ENCODE results near the gene BTBD2.
"Not testable (repeated sequence)": the region's sequence is repeated elsewhere in the genome, so short reads cannot be mapped to it uniquely, and the experiment has no call there.

Gene BTBD2

DNA sequence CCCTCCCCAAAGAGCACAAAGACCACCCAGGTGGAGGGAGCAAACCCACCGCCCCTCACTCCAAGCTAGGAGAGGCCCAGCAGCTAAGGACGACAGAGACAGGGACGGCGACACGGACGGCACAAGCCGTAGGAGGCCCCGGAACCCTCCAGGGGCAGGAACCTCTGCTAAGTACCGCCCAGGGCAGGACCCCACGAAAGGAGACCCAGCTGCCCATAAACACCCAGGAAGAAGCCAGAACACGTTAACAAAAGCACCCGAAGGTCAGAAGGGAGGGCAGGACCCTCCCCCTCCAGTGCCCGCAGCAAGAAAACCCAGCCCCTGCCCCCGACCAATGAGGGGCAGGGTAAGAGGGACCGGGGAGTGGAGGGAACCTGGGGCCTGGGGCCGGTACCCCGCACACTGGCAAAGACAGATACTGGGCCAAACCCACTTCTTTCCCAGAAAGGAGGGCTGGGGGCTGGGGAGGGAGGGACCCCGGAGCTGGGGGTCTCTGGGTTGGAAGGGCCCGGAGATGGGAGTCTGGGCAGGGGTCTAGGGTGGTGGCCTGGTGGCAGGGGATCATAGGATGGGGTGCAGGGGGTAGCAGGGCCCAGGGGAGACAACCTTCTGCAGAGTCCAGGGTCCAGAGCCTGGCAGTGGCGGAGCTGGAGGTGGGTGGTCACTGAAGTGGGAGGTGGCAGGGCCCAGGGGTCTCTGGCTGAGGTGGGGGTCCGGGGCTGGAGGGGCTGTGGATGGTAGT, 2.4 kb downstream of the BTBD2 start:
- DNase-seq, result no peak

DNA sequence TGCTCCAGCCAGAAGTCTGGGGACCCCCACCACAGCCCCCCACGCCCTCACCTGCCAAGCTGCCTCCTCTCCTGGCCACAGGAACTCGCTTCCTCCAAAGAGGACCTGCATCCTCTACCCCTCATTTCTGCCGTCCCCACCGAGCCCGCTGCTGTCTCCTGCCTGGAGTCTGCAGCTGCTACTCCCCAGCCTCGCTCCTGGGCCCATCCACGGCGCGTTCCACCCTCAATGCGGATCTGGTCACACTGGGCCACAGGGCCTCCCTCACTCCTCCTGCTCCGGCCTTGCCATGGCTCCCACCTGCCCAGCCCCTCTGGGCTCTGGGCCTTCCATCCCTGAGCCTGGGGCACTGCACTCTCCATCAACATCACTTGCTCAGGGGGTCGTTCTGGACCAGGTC, 4.3 kb downstream of the BTBD2 start:
- DNase-seq, result no peak

DNA sequence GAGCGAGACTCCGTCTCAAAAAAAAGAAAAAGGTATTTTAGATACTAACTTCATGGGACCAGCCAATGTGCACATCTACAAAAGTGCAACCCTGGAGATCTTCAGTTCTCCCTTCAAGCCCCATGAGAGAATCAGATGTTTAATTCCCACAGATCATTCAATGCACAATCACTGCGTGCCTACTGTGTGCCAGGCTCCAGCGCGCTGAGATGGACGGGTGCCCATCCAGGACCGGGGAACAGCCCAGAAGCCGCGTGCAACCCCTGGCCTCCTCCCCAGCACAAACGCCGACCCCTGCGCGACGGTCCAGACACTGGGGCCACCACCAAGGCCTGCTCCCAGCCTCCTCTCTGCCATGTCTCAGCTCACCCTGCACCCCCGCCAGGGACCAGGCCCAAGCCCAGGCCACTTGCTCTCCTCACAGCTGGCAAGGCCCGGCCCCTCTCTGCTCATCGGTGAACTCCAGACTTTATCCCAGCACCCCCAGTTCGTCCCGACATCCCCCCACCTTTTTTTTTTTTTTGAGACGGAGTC, 5.3 kb downstream of the BTBD2 start:
- DNase-seq, result no peak

DNA sequence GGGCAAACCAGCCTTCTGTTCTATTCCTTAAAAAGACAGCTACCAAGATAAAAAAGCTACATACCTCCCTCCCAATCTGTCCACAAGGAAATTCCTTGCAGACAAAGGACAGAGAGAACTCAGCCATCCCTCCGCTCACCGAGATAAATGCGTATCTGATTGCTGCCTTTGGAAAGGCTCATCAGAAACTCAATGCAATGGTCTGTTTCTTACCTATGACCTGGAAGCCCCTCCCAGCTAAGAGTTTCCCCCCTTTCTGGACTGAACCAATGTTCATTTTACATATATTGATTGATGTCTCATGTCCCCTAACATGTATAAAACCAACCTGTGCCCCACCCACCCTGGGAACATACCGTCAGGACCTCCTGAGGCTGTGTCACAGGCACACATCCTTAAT, 11.6 kb downstream of the BTBD2 start:
- no peak for DNase-seq

- DNase-seq, result no peak
Measured at GRCh38 chr19:1999856-2000515, 15.5 kb downstream of the BTBD2 start.

- DNase-seq, result no peak
Measured at GRCh38 chr19:1998712-1999708, 16.5 kb downstream of the BTBD2 start.

- DNase-seq, result no peak
Measured at GRCh38 chr19:1997353-1998233, 17.9 kb downstream of the BTBD2 start.

DNA sequence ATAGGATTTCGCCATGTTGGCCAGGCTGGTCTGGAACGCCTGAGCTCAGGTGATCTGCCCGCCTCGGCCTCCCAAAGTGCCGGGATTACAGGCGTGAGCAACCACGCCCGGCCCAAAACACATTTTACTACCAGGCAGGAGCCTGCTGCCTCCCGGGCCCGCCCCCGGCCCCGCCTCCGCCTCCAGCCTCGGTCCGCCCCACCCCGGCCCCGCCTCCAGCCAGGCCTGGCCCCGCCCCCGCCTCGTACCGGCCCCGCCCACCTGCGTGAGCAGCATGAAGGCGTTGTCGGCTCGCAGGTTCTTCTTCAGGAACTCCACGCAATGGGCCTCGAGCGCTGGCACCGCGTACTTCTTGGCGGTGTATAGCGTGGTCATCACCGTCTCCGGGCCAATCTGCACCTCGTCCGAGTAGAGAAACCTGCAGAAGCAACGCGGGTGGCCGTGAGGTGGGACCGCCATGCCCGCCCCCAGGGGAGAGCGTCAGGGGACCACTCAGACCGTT, 22.7 kb downstream of the BTBD2 start:
- DNase-seq, result no peak

DNA sequence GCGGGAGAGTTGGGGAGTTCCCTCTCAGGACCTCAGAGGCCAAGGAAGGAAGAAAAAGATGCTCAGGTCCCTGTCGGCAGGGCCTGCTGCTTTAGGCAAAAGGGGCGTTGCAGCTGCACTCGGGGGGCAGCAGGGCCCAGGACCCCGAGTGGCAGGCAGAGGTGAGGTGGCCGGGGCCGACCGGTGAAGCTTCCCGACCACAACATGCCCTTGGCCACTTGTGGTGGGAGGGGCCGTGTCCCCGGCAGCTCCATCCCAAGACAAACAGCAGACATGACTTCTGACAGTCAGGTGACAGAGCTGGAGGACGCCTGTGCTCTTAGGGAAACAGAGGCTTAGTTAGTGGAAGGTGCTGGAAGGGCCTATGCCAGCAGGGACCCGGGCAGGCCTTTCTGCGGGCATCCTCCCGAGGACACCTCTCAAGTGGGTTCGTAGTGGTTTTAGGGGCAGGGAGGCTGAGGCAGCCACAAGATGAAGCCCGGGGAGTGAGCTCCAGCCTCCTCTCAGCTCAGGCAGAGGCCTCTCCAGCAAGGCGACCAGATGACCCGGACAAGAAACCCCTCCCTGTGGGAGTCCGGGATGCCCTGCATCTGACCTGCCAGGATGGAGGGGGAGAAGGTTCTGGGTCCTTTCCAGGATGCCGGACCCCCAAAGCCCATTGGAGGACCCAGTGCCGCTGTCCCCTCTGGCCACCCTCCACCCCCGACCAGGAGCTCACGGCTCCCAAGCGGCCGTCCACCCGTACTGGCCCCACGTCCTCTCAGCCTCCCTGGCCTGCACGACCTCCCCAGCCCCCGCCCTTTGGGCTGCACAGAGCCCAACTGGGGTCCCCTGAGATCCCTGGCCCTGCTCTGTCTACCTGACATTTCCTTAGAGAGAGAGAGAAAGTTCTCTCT, 24.2 kb downstream of the BTBD2 start:
- DNase-seq, result no peak

- no peak for DNase-seq
Measured at GRCh38 chr19:1990230-1991017, 25.1 kb downstream of the BTBD2 start.

DNA sequence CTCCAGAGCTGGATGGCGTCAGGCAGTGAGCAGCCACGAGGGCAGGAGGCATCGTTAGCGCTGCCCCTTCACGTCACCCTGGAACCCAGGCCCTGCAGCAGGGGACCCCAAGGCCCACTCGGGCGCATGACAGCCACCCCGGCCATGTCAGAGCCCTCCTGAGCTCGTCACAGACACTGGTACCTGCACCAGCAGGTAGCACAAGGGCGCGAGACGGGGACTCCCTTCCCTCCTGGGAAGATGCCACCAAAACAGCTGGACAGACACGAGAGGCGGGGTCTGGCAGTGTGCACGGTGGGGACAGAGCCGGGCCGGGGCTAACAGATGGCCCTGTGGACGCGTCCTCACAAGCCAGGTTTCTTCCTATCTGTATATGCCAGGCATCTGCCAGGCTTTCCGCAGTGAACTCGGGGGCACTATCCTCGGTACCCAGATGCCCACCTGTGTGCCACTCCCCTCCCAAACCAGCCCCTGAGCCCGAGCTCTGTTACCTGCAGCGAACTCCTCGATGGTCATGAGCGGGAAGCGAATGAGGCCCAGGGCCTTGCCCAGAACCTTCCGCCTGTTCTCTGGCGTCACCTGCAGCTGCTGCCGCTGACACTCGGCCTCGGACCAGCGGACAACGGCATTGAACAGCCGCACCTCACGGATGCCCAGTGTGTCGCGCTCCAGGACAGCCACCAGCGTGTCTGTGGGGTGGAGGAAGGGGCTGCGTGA, 25.8 kb downstream of the BTBD2 start:
- DNase-seq, result no peak

DNA sequence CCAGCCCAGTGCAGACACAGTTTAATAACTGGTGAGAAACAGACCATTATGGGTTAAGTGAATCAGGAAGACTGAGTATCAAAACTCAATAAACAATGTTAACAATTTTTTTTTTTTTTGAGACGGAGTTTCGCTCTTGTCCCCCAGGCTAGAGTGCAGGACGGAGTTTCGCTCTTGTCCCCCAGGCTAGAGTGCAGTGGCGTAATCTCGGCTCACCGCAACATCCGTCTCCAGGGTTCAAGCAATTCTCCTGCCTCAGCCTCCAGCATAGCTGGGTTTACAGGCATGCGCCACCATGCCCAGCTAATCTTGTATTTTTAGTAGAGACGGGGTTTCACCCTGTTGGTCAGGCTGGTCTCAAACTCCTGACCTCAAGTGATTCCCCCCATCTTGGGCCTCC, 27.1 kb downstream of the BTBD2 start:
- DNase-seq, result not testable (repeated sequence)

GRCh38 chr19:1987197-1988187, 28.0 kb downstream of the BTBD2 start:
- no peak for DNase-seq

- no peak for DNase-seq
Measured at GRCh38 chr19:1986357-1987162, 29.0 kb downstream of the BTBD2 start.

DNA sequence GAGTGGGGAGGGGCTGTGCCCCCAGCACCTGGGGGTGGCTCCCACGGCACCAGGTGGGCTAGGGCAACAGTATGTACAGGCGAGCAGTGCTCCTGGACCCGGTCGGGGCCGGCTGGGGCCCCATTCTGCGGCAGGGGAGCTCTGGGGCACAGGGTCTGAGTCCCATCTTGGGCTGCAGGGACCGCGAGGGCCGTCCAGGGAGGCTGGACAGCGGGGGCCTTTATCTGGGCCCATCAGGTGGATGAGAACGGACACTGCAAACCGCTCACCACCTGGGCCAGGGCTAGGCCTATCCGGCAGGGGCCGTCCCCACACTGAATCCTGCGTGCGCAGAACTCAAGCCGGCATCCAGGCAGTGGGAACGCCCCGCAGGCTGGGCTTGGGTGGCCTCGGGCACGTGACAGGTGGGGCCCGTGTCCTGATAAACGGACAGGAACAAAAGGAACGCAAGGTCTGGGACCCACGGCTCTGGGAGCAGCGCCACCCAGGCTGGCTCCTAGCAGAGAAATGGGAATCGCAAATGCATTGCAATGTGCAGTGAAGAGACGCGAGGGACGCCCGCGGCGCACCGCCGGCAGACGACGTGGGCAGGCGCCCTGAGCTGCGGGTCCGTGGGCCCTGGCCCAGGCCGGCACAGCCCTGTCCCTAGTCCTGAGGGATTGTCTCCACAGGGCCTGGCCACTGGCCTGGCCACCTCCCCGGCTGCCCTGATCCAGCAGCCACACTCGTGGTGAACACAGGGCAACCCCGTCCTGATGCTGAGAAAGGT, 29.7 kb downstream of the BTBD2 start:
- no peak for DNase-seq

GRCh38 chr19:1984357-1984756, 31.2 kb downstream of the BTBD2 start:
- no peak for DNase-seq
